H1 (cell line): Measurements from ENCODE around the gene FGD4. TPM values are rescaled to one million over a fixed set of nuclear protein-coding genes. Genes with fewer than 3 reads are reported as not detected.

Experiments
- CTCF ChIA-PET: fragments of 300-600 bp; sonication (Branson Sonifier 250); formaldehyde crosslinking; loops from one replicate; lab custom pipeline; 2021; ENCODE audit not compliant: partially characterized antibody; lab: Charles Lee
- POLR2A ChIA-PET: fragments of 300-600 bp; sonication (Branson Sonifier 250); formaldehyde crosslinking; loops from one replicate; lab custom pipeline; 2021; ENCODE audit warnings: inconsistent platforms; ENCODE audit not compliant: partially characterized antibody; lab: Charles Lee
- DNase-seq, 2 experiments: peaks; one replicate each; pipeline versions ENCODE4 v3.0.0 to v3.0.0-alpha.2; 2010 to 2022; ENCODE audit warnings: low spot score in 2 of 2, low read depth in 1 of 2, mixed read lengths in 1 of 2
- FAIRE-seq: peaks from 2 replicates; lab custom pipeline; 2011; peaks lifted over from hg19 to GRCh38; lab: Jason Lieb, UNC
- H2AFZ ChIP-seq: 2 replicates; pipeline ENCODE4 v1.8.1; 2012; ENCODE audit warnings: low read length, inconsistent platforms
- H2AK5ac ChIP-seq: 2 replicates; pipeline ENCODE4 v1.6.1; 2013; ENCODE audit warnings: low read depth, low read length
- H2BK120ac ChIP-seq: replicated peaks from 2 replicates; pipeline ENCODE3; 2013; ENCODE audit warnings: low read depth, low read length, inconsistent platforms
- H2BK12ac ChIP-seq: 2 replicates; pipeline ENCODE4 v1.6.1; 2013; ENCODE audit warnings: low read depth, low read length
- H2BK15ac ChIP-seq: 2 replicates; pipeline ENCODE4 v1.6.1; 2013; ENCODE audit warnings: low read length
- H2BK20ac ChIP-seq: 2 replicates; pipeline ENCODE4 v1.6.1; 2013; ENCODE audit warnings: low read length
- H2BK5ac ChIP-seq: 2 replicates; pipeline ENCODE4 v1.6.1; 2013; ENCODE audit warnings: low read depth, low read length
- H3K14ac ChIP-seq: 2 replicates; pipeline ENCODE4 v1.6.1; 2013; ENCODE audit warnings: inconsistent platforms; ENCODE audit not compliant: insufficient read length
- H3K18ac ChIP-seq: 2 replicates; pipeline ENCODE4 v1.6.1; 2013; ENCODE audit warnings: low read length; ENCODE audit errors: extremely low read depth
- H3K23ac ChIP-seq: 2 replicates; pipeline ENCODE4 v1.6.1; 2013; ENCODE audit warnings: inconsistent platforms; ENCODE audit not compliant: insufficient read length
- H3K23me2 ChIP-seq: 2 replicates; pipeline ENCODE4 v1.6.1; 2013; ENCODE audit warnings: low read depth, low read length
- H3K27ac ChIP-seq: 2 replicates; pipeline ENCODE4 v1.6.1; 2011; ENCODE audit warnings: low read depth, low read length, inconsistent platforms
- H3K27me3 ChIP-seq, 4 experiments: replicated peaks in 1 of 4; 1 replicate in 1 of 4; 2 replicates in 3 of 4; pipeline versions ENCODE4 v1.6.1 to v1.8.1; 2011 to 2013; ENCODE audit warnings: low read length in 3 of 4, mild to moderate bottlenecking in 3 of 4, inconsistent platforms in 2 of 4, mixed read lengths in 2 of 4, moderate library complexity in 1 of 4; ENCODE audit not compliant: control insufficient read depth in 3 of 4, insufficient read depth in 3 of 4; ENCODE audit errors: extremely low read depth in 1 of 4
- H3K36me3 ChIP-seq, 4 experiments: 2 replicates each; pipeline versions ENCODE4 v1.6.1 to v1.8.1; 2011 to 2013; ENCODE audit warnings: mild to moderate bottlenecking in 4 of 4, low read length in 3 of 4, moderate library complexity in 2 of 4, control low read depth in 1 of 4, inconsistent platforms in 1 of 4; ENCODE audit not compliant: insufficient read depth in 4 of 4, control insufficient read depth in 2 of 4
- H3K4ac ChIP-seq: replicated peaks from 2 replicates; pipeline ENCODE3; 2013; ENCODE audit warnings: low read length, low read depth, mixed read lengths, inconsistent platforms; ENCODE audit not compliant: insufficient read length
- H3K4me1 ChIP-seq, 4 experiments: replicated peaks in 1 of 4; 1 replicate in 1 of 4; 2 replicates in 3 of 4; pipeline versions ENCODE4 v1.6.1 to v1.8.1; 2011 to 2013; ENCODE audit warnings: low read length in 3 of 4, inconsistent platforms in 2 of 4, mixed read lengths in 1 of 4; ENCODE audit not compliant: insufficient read depth in 4 of 4, control insufficient read depth in 3 of 4
- H3K4me2 ChIP-seq, 2 experiments: 2 replicates each; pipeline versions ENCODE4 v1.6.1 to v1.8.1; 2011 to 2013; ENCODE audit warnings: low read depth in 2 of 2, low read length in 2 of 2, control low read depth in 1 of 2, inconsistent platforms in 1 of 2, mild to moderate bottlenecking in 1 of 2; ENCODE audit not compliant: insufficient read depth in 1 of 2
- H3K4me3 ChIP-seq, 4 experiments: fragments of 200-600, 300-600 bp in 1 of 4; sonication (generic), shearing (Covaris generic), sonication (Bioruptor Twin) in 1 of 4; 2 replicates each; pipeline versions ENCODE4 v1.5.1 to v1.8.1; 2011 to 2016; ENCODE audit warnings: low read length in 4 of 4, low read depth in 3 of 4, control low read depth in 2 of 4, inconsistent platforms in 2 of 4, mild to moderate bottlenecking in 2 of 4, mixed read lengths in 1 of 4, moderate library complexity in 1 of 4; ENCODE audit not compliant: insufficient read depth in 2 of 4; ENCODE audit errors: extremely low read depth in 1 of 4
- H3K56ac ChIP-seq: replicated peaks from 2 replicates; pipeline ENCODE3; 2013; ENCODE audit warnings: low read depth, mild to moderate bottlenecking, mixed read lengths, low read length, inconsistent platforms; ENCODE audit not compliant: insufficient read length
- H3K79me1 ChIP-seq: 2 replicates; pipeline ENCODE4 v1.6.1; 2013; ENCODE audit warnings: low read depth, low read length, control low read depth
- H3K79me2 ChIP-seq, 2 experiments: 2 replicates each; pipeline versions ENCODE4 v1.6.1 to v1.8.1; 2012 to 2013; ENCODE audit warnings: low read length in 2 of 2, mild to moderate bottlenecking in 2 of 2, inconsistent platforms in 1 of 2; ENCODE audit not compliant: insufficient read depth in 2 of 2, control insufficient read depth in 1 of 2
- H3K9ac ChIP-seq, 4 experiments: replicated peaks in 1 of 4; 1 replicate in 1 of 4; 2 replicates in 3 of 4; pipeline versions ENCODE4 v1.6.1 to v1.8.1; 2011 to 2013; ENCODE audit warnings: low read depth in 3 of 4, low read length in 3 of 4, control low read depth in 2 of 4, mild to moderate bottlenecking in 2 of 4, moderate library complexity in 2 of 4, inconsistent platforms in 1 of 4; ENCODE audit errors: extremely low read depth in 1 of 4
- H3K9me3 ChIP-seq, 2 experiments: 2 replicates each; pipeline versions ENCODE4 v1.6.1 to v1.8.1; 2012 to 2013; ENCODE audit warnings: mild to moderate bottlenecking in 2 of 2, moderate library complexity in 2 of 2, control low read depth in 1 of 2, inconsistent platforms in 1 of 2, low read depth in 1 of 2, low read length in 1 of 2, mixed read lengths in 1 of 2; ENCODE audit not compliant: insufficient read depth in 2 of 2
- H4K20me1 ChIP-seq, 2 experiments: replicated peaks in 1 of 2; 2 replicates each; pipeline versions ENCODE3 to v1.8.1; 2011 to 2013; ENCODE audit warnings: inconsistent platforms in 2 of 2, low read length in 2 of 2, mild to moderate bottlenecking in 1 of 2; ENCODE audit not compliant: insufficient read depth in 2 of 2, control insufficient read depth in 1 of 2
- H4K5ac ChIP-seq: 2 replicates; pipeline ENCODE4 v1.6.1; 2013; ENCODE audit warnings: low read length, low read depth, mixed read lengths, inconsistent platforms; ENCODE audit not compliant: insufficient read length
- H4K8ac ChIP-seq: 2 replicates; pipeline ENCODE4 v1.8.0; 2013; ENCODE audit warnings: mild to moderate bottlenecking, moderate library complexity, low read length, inconsistent platforms; ENCODE audit not compliant: insufficient read depth; ENCODE audit errors: extremely low read depth
- H4K91ac ChIP-seq: replicated peaks from 2 replicates; pipeline ENCODE3; 2013; ENCODE audit warnings: low read length, mixed read lengths, inconsistent platforms; ENCODE audit not compliant: insufficient read length
- BRCA1 ChIP-seq: IDR thresholded peaks from 2 replicates; pipeline ENCODE4 v1.6.1; 2012; ENCODE audit warnings: low read depth, low read length, improper control_type of control experiment
- CHD1 ChIP-seq: IDR thresholded peaks from 2 replicates; pipeline ENCODE4 v1.6.1; 2012; ENCODE audit warnings: low read depth, low read length, improper control_type of control experiment
- CREB1 ChIP-seq: IDR thresholded peaks from 2 replicates; pipeline ENCODE4 v1.6.1; 2012; ENCODE audit warnings: inconsistent platforms
- GTF2F1 ChIP-seq: IDR thresholded peaks from 2 replicates; pipeline ENCODE4 v1.6.1; 2012; ENCODE audit warnings: low read depth, low read length, improper control_type of control experiment, borderline replicate concordance
- KDM5A ChIP-seq: fragments of 200-600 bp; IDR thresholded peaks from 2 replicates; pipeline ENCODE4 v1.7.1; 2012; ENCODE audit warnings: mild to moderate bottlenecking, low read length, inconsistent platforms, mixed read lengths
- NRF1 ChIP-seq: IDR thresholded peaks from 2 replicates; pipeline ENCODE4 v1.6.1; 2011; ENCODE audit warnings: mild to moderate bottlenecking, low read depth, low read length, improper control_type of control experiment
- POLR2AphosphoS5 ChIP-seq: IDR thresholded peaks from 2 replicates; pipeline ENCODE4 v1.6.1; 2011; ENCODE audit warnings: low read depth, low read length
- SAP30 ChIP-seq: fragments of 300-600 bp; sonication (generic); IDR thresholded peaks from 2 replicates; pipeline ENCODE4 v1.7.1; 2012; ENCODE audit warnings: low read length, moderate library complexity, mild to moderate bottlenecking, inconsistent platforms; ENCODE audit not compliant: insufficient read depth, insufficient replicate concordance
- SP1 ChIP-seq: IDR thresholded peaks from 2 replicates; pipeline ENCODE4 v1.6.1; 2011; ENCODE audit warnings: low read depth, low read length
- SP2 ChIP-seq: IDR thresholded peaks from 2 replicates; pipeline ENCODE4 v1.6.1; 2012; ENCODE audit warnings: mild to moderate bottlenecking, low read length, inconsistent platforms
- TAF1 ChIP-seq: IDR thresholded peaks from 2 replicates; pipeline ENCODE4 v1.6.1; 2011; ENCODE audit warnings: mild to moderate bottlenecking, low read depth, low read length
- WGBS, 2 experiments: shearing (Covaris generic) in 1 of 2; methylation state at CpG; one replicate each; pipeline versions ENCODE4 v1.1.6 to v1.1.7; 2013 to 2015; ENCODE audit warnings: low lambda C conversion rate in 2 of 2, mixed read lengths in 2 of 2, inconsistent platforms in 1 of 2, low coverage in 1 of 2, missing lambda C conversion rate in 1 of 2; ENCODE audit not compliant: insufficient replicate concordance in 2 of 2, insufficient coverage in 1 of 2, insufficient read length in 1 of 2; ENCODE audit errors: extremely low coverage in 1 of 2, missing lambda C conversion rate in 1 of 2; 5-methylcytosine and 5-hydroxymethylcytosine counted together
- polyA plus RNA-seq, 7 experiments: library from polyadenylated mRNA; depleted of rRNA in 3 of 7; stranded (reverse) in 5 of 7; unstranded in 2 of 7; fragments of >200 nt in 5 of 7; fragments of 200-250 nt in 2 of 7; gene quantifications; 1 replicate in 5 of 7; 2 replicates in 1 of 7; 4 replicates in 1 of 7; pipeline versions ENCODE4 v1.2.1 to v1.2.3, GENCODE V29; 2011 to 2013; ENCODE audit warnings: missing spikeins in 2 of 7, mixed read lengths in 2 of 7
- total RNA-seq: library from RNA; stranded (reverse); fragmentation: NEBNext Ultra II Directional; extraction: Animal tissue kit (Norgen Biotek cat#: 25700); gene quantifications from 2 replicates; pipeline ENCODE4 v1.2.1, GENCODE V29; 2021
- TF ChIP-seq, protein P1 (sequence below): IDR thresholded peaks from 2 replicates; pipeline ENCODE4 v1.6.1; 2012; ENCODE audit warnings: low read length, inconsistent platforms
- TF ChIP-seq, protein P2 (sequence below): IDR thresholded peaks from 2 replicates; pipeline ENCODE4 v1.6.1; 2011; ENCODE audit warnings: low read depth, mild to moderate bottlenecking, low read length; ENCODE audit not compliant: insufficient read depth

Gene FGD4
- total and polyA plus RNA-seq, 2 of the 8 experiments (the other 6 are each of a cell fraction or from before 2014, with no cell fraction given), result 8.5 to 48.2 TPM

DNA sequence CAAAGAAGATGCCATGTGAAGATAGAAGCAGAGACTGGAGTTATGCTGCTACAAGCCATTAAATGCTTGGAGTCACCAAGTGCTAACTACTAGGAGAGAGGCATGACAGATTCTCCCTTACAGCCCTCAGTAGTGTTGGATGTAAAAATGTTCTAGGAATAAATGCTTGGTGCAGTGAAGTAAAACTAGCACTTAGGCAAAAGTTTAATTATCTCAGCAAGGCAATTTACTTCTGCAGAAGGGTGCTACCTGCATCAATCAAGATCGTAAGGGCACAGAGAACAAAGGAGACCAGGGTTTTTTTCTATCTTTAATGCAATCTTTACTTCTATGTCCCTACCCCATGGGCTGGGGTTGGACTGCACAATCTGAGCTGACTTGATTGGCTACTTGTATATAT is 270.2 kb downstream of the FGD4 start:
- Histone ChIP-seq H3K56ac (no peak overlapping the region), H3K27me3 (no peaks in the 10 kb centered on the region), H3K14ac (no peak overlapping the region), H4K5ac (no peak overlapping the region), H3K9ac (no peak overlapping the region), H3K79me2 (no peaks in the 10 kb centered on the region), H3K18ac (no peak overlapping the region), H4K8ac (no peak overlapping the region), H2BK15ac (no peak overlapping the region), H3K79me1 (no peaks in the 10 kb centered on the region), H2BK12ac (no peak overlapping the region), H3K4me2 (no peak overlapping the region), H2AFZ (no peak overlapping the region), H2BK120ac (no peak overlapping the region), H2AK5ac (no peak overlapping the region), H3K23ac (no peak overlapping the region), H3K4ac (no peak overlapping the region), H3K36me3 (no peaks in the 10 kb centered on the region), H3K23me2 (no peaks in the 10 kb centered on the region), H3K4me3 (no peak overlapping the region), H3K9me3 (no peaks in the 10 kb centered on the region), H3K4me1 (peaks cover 0 to 2% (median under 1%) of the 10 kb centered on the region in 4 experiments; a peak in 3 of 7 replicates), H3K27ac (no peak overlapping the region), H2BK5ac (no peak overlapping the region), H4K91ac (no peak overlapping the region), H2BK20ac (no peak overlapping the region), H4K20me1 (no peaks in the 10 kb centered on the region)
- POLR2A ChIA-PET, result interaction anchor here (2.1 kb wide), 1 partner anchor 9 kb away, joined by 4 read pairs; the partner anchor contains the start of gene DNM1L
- DNase-seq (no peak), FAIRE-seq (no peak)
- WGBS, 2 experiments, result 94% methylated on average over 1 of the region's 1 CpG; no CpG with 5 or more reads in 1 of the 2 experiments
- CTCF ChIA-PET, result interaction anchor here (3.3 to 7.4 kb wide), 3 partner anchors 11 to 305 kb away, joined by 19 to 63 read pairs (median 39); no protein-coding TSS in a partner anchor
- TF ChIP-seq, protein P1, sequence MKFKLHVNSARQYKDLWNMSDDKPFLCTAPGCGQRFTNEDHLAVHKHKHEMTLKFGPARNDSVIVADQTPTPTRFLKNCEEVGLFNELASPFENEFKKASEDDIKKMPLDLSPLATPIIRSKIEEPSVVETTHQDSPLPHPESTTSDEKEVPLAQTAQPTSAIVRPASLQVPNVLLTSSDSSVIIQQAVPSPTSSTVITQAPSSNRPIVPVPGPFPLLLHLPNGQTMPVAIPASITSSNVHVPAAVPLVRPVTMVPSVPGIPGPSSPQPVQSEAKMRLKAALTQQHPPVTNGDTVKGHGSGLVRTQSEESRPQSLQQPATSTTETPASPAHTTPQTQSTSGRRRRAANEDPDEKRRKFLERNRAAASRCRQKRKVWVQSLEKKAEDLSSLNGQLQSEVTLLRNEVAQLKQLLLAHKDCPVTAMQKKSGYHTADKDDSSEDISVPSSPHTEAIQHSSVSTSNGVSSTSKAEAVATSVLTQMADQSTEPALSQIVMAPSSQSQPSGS, result no peak
- TF ChIP-seq SAP30 (no peak), POLR2AphosphoS5 (no peak), SP2 (no peak), GTF2F1 (no peak), BRCA1 (no peak), CREB1 (no peak), KDM5A (no peak), NRF1 (no peak), CHD1 (no peak), TAF1 (no peak), SP1 (no peak)
- TF ChIP-seq, protein P2, sequence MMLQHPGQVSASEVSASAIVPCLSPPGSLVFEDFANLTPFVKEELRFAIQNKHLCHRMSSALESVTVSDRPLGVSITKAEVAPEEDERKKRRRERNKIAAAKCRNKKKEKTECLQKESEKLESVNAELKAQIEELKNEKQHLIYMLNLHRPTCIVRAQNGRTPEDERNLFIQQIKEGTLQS, result no peak
